Measurements from ENCODE around the gene RYR2.

The RYR2 gene

GRCh38 chr1:237756304-237756967 lies 714.5 kb downstream of the RYR2 start:
- DNase-seq: peak; percentile 10

GRCh38 chr1:237759377-237759776 lies 717.4 kb downstream of the RYR2 start:
- no peak for DNase-seq

GRCh38 chr1:237760951-237761350 lies 719.0 kb downstream of the RYR2 start:
- no peak for DNase-seq

GRCh38 chr1:237763137-237763536 lies 721.2 kb downstream of the RYR2 start:
- DNase-seq: no peak

- DNase-seq: no peak
Observed at GRCh38 chr1:237763751-237764150, 721.8 kb downstream of the RYR2 start.

- DNase-seq: no peak
Observed at GRCh38 chr1:237769916-237770315, 727.9 kb downstream of the RYR2 start.

- DNase-seq: no peak
Observed at GRCh38 chr1:237772009-237772408, 730.0 kb downstream of the RYR2 start.

GRCh38 chr1:237774246-237774645 lies 732.3 kb downstream of the RYR2 start:
- no peak for DNase-seq

GRCh38 chr1:237779356-237779755 lies 737.4 kb downstream of the RYR2 start:
- no peak for DNase-seq

- DNase-seq: no peak
Observed at GRCh38 chr1:237786066-237786719, 744.2 kb downstream of the RYR2 start.

- DNase-seq: no peak
Observed at GRCh38 chr1:237788069-237788468, 746.1 kb downstream of the RYR2 start.

- DNase-seq: no peak
Observed at GRCh38 chr1:237789619-237790018, 747.6 kb downstream of the RYR2 start.

GRCh38 chr1:237791592-237791991 lies 749.6 kb downstream of the RYR2 start:
- no peak for DNase-seq

GRCh38 chr1:237792149-237792548 lies 750.2 kb downstream of the RYR2 start:
- no peak for DNase-seq

GRCh38 chr1:237792726-237793125 lies 750.7 kb downstream of the RYR2 start:
- no peak for DNase-seq

GRCh38 chr1:237794071-237794470 lies 752.1 kb downstream of the RYR2 start:
- no peak for DNase-seq

GRCh38 chr1:237795558-237795957 lies 753.6 kb downstream of the RYR2 start:
- no peak for DNase-seq

- DNase-seq: peak; percentile 62
Observed at GRCh38 chr1:237799762-237800474, 757.9 kb downstream of the RYR2 start.

- no peak for DNase-seq
Observed at GRCh38 chr1:237804516-237804915, 762.5 kb downstream of the RYR2 start.

GRCh38 chr1:237809099-237809498 lies 767.1 kb downstream of the RYR2 start:
- no peak for DNase-seq

- DNase-seq: no peak
Observed at GRCh38 chr1:237811633-237812032, 769.6 kb downstream of the RYR2 start.

GRCh38 chr1:237812061-237812460 lies 770.1 kb downstream of the RYR2 start:
- DNase-seq: no peak

GRCh38 chr1:237814319-237814924 lies 772.4 kb downstream of the RYR2 start:
- peak; percentile 3 for DNase-seq

- DNase-seq: no peak
Observed at GRCh38 chr1:237817277-237817676, 775.3 kb downstream of the RYR2 start.
